SK-N-SH treated with all-trans-retinoic acid at 6 μM for 48 hours (cell line): ENCODE results near the gene OXCT1.

ENCODE experiments used
- ATAC-seq: fragments of 200-7000 bp; cut with Tn5 transposase; 3 replicates; pipeline ENCODE4 v1.9.1; 2020; ENCODE audit warnings: mild to moderate bottlenecking, moderate library complexity
- ARNTL ChIP-seq: fragments of 450-650 bp; formaldehyde crosslinking; IDR thresholded peaks from 2 replicates; pipeline ENCODE4 v1.5.0; 2020; ENCODE audit warnings: low read depth, mild to moderate bottlenecking, moderate library complexity, borderline replicate concordance
- BACH2 ChIP-seq: fragments of 250-450 bp; sonication (Bioruptor Pico); IDR thresholded peaks from 2 replicates; pipeline ENCODE4 v1.9.0; 2021; ENCODE audit warnings: mild to moderate bottlenecking, borderline replicate concordance
- ESRRG ChIP-seq: fragments of 250-450 bp; sonication (Bioruptor Pico); IDR thresholded peaks from 2 replicates; pipeline ENCODE4 v1.6.1; 2021; ENCODE audit warnings: mild to moderate bottlenecking
- GLIS3 ChIP-seq: fragments of 250-450 bp; sonication (Bioruptor Pico); IDR thresholded peaks from 2 replicates; pipeline ENCODE4 v1.5.0; 2020; ENCODE audit warnings: mild to moderate bottlenecking, moderate library complexity
- ISL1 ChIP-seq: fragments of 250-450 bp; sonication (Bioruptor Pico); IDR thresholded peaks from 2 replicates; pipeline ENCODE4 v2.1.2; 2022; ENCODE audit warnings: mild to moderate bottlenecking, moderate library complexity
- OSR1 ChIP-seq: fragments of 250-450 bp; sonication (Bioruptor Pico); IDR thresholded peaks from 2 replicates; pipeline ENCODE4 v1.8.0; 2022; ENCODE audit warnings: moderate library complexity, mild to moderate bottlenecking, inconsistent platforms
- PATZ1 ChIP-seq: fragments of 250-450 bp; sonication (Bioruptor Pico); IDR thresholded peaks from 2 replicates; pipeline ENCODE4 v1.8.0; 2020; ENCODE audit warnings: mild to moderate bottlenecking, moderate library complexity, borderline replicate concordance
- POU6F1 ChIP-seq: fragments of 250-450 bp; sonication (Bioruptor Pico); IDR thresholded peaks from 2 replicates; pipeline ENCODE4 v1.8.0; 2021; ENCODE audit warnings: low read depth, mild to moderate bottlenecking, moderate library complexity, borderline replicate concordance
- PPARA ChIP-seq: fragments of 250-450 bp; sonication (Bioruptor Pico); IDR thresholded peaks from 2 replicates; pipeline ENCODE4 v1.5.0; 2020; ENCODE audit warnings: mild to moderate bottlenecking, borderline replicate concordance
- TCF4 ChIP-seq: fragments of 250-450 bp; sonication (Bioruptor Pico); IDR thresholded peaks from 2 replicates; pipeline ENCODE4 v1.8.0; 2021; ENCODE audit warnings: mild to moderate bottlenecking, moderate library complexity, borderline replicate concordance
- TOX ChIP-seq: fragments of 250-450 bp; sonication (Bioruptor Pico); IDR thresholded peaks from 2 replicates; pipeline ENCODE4 v1.8.0; 2021; ENCODE audit warnings: mild to moderate bottlenecking, moderate library complexity, borderline replicate concordance
- ZC3H10 ChIP-seq: fragments of 250-450 bp; sonication (Bioruptor Pico); IDR thresholded peaks from 2 replicates; pipeline ENCODE4 v1.5.1; 2021; ENCODE audit warnings: mild to moderate bottlenecking, moderate library complexity
- ZFP3 ChIP-seq: fragments of 250-450 bp; sonication (Bioruptor Pico); IDR thresholded peaks from 2 replicates; pipeline ENCODE4 v1.5.0; 2020; ENCODE audit warnings: mild to moderate bottlenecking, moderate library complexity
- ZFP30 ChIP-seq: fragments of 450-650 bp; formaldehyde crosslinking; IDR thresholded peaks from 2 replicates; pipeline ENCODE4 v1.5.0; 2022; ENCODE audit warnings: mild to moderate bottlenecking, moderate library complexity
- ZNF565 ChIP-seq: fragments of 450-650 bp; formaldehyde crosslinking; conservative IDR thresholded peaks from 2 replicates; pipeline ENCODE4 v1.5.0; 2020; ENCODE audit warnings: low read depth, mild to moderate bottlenecking, moderate library complexity
- ZNF8 ChIP-seq: fragments of 450-650 bp; formaldehyde crosslinking; IDR thresholded peaks from 2 replicates; pipeline ENCODE4 v1.5.0; 2020; ENCODE audit warnings: mild to moderate bottlenecking, moderate library complexity
- TF ChIP-seq, protein P1 (sequence below): fragments of 250-450 bp; sonication (Bioruptor Pico); IDR thresholded peaks from 2 replicates; pipeline ENCODE4 v1.5.1; 2020; ENCODE audit warnings: low read depth, mild to moderate bottlenecking, moderate library complexity
- TF ChIP-seq, protein P2 (sequence below): fragments of 250-450 bp; sonication (Bioruptor Pico); IDR thresholded peaks from 2 replicates; pipeline ENCODE4 v1.5.1; 2021; ENCODE audit warnings: mild to moderate bottlenecking, moderate library complexity
- TF ChIP-seq, protein P3 (sequence below): fragments of 250-450 bp; sonication (Bioruptor Pico); IDR thresholded peaks from 2 replicates; pipeline ENCODE4 v1.5.0; 2020; ENCODE audit warnings: mild to moderate bottlenecking, moderate library complexity

The OXCT1 gene

DNA sequence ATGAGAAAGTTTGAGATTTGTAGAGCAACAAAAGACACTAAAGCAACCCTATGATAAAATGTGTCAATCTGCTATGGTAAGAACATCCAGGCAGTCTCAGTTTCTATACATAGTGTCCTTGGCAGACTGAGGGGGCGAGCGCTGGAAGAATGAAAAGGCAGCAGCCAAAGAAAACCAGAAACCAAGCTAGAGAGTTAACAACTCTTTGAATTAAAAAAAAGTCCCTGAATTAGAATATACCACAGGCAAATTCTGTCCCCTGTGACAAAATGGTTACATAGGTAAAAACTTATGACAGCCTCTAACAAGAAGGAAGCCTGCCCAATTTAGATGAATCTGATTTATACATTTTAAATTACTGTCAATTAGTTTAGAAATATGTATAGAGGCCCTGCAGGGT is 106.7 kb downstream of the OXCT1 start:
- no peak for TF ChIP-seq OSR1 (CRISPR knock-in tag)
- TF ChIP-seq, protein P1, sequence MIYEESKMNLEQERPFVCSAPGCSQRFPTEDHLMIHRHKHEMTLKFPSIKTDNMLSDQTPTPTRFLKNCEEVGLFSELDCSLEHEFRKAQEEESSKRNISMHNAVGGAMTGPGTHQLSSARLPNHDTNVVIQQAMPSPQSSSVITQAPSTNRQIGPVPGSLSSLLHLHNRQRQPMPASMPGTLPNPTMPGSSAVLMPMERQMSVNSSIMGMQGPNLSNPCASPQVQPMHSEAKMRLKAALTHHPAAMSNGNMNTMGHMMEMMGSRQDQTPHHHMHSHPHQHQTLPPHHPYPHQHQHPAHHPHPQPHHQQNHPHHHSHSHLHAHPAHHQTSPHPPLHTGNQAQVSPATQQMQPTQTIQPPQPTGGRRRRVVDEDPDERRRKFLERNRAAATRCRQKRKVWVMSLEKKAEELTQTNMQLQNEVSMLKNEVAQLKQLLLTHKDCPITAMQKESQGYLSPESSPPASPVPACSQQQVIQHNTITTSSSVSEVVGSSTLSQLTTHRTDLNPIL = no peak
- TF ChIP-seq ZFP3 = no peak
- TF ChIP-seq TOX (CRISPR knock-in tag) = no peak
- no peak for TF ChIP-seq ZC3H10 (CRISPR knock-in tag)
- TF ChIP-seq, protein P2, sequence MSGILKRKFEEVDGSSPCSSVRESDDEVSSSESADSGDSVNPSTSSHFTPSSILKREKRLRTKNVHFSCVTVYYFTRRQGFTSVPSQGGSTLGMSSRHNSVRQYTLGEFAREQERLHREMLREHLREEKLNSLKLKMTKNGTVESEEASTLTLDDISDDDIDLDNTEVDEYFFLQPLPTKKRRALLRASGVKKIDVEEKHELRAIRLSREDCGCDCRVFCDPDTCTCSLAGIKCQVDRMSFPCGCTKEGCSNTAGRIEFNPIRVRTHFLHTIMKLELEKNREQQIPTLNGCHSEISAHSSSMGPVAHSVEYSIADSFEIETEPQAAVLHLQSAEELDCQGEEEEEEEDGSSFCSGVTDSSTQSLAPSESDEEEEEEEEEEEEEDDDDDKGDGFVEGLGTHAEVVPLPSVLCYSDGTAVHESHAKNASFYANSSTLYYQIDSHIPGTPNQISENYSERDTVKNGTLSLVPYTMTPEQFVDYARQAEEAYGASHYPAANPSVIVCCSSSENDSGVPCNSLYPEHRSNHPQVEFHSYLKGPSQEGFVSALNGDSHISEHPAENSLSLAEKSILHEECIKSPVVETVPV = no peak
- no peak for TF ChIP-seq ZNF8 (CRISPR knock-in tag)
- TF ChIP-seq PPARA = no peak
- TF ChIP-seq ARNTL = no peak
- no peak for TF ChIP-seq TCF4
- TF ChIP-seq ISL1 (CRISPR knock-in tag) = no peak
- no peak for TF ChIP-seq BACH2 (CRISPR knock-in tag)
- no peak for TF ChIP-seq POU6F1 (CRISPR knock-in tag)
- TF ChIP-seq ZFP30 (CRISPR knock-in tag) = no peak
- TF ChIP-seq PATZ1 (CRISPR knock-in tag) = no peak
- TF ChIP-seq GLIS3 (CRISPR knock-in tag) = no peak
- TF ChIP-seq ZNF565 = no peak
- TF ChIP-seq, protein P3, sequence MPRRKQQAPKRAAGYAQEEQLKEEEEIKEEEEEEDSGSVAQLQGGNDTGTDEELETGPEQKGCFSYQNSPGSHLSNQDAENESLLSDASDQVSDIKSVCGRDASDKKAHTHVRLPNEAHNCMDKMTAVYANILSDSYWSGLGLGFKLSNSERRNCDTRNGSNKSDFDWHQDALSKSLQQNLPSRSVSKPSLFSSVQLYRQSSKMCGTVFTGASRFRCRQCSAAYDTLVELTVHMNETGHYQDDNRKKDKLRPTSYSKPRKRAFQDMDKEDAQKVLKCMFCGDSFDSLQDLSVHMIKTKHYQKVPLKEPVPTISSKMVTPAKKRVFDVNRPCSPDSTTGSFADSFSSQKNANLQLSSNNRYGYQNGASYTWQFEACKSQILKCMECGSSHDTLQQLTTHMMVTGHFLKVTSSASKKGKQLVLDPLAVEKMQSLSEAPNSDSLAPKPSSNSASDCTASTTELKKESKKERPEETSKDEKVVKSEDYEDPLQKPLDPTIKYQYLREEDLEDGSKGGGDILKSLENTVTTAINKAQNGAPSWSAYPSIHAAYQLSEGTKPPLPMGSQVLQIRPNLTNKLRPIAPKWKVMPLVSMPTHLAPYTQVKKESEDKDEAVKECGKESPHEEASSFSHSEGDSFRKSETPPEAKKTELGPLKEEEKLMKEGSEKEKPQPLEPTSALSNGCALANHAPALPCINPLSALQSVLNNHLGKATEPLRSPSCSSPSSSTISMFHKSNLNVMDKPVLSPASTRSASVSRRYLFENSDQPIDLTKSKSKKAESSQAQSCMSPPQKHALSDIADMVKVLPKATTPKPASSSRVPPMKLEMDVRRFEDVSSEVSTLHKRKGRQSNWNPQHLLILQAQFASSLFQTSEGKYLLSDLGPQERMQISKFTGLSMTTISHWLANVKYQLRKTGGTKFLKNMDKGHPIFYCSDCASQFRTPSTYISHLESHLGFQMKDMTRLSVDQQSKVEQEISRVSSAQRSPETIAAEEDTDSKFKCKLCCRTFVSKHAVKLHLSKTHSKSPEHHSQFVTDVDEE = no peak
- peak; percentile 56 for ATAC-seq

GRCh38 chr5:41763081-41763480 is 107.1 kb downstream of the OXCT1 start:
- TF ChIP-seq ZNF565 (no peak), ISL1 (CRISPR knock-in tag) (peak; percentile 45), ZNF8 (CRISPR knock-in tag) (no peak), GLIS3 (CRISPR knock-in tag) (no peak), PATZ1 (CRISPR knock-in tag) (0 out of 2 replicates have a peak, but pooled peaks have one; percentile 67), ZC3H10 (CRISPR knock-in tag) (no peak)
- peak; percentile 88 for ATAC-seq

GRCh38 chr5:41762426-41762825 is 107.8 kb downstream of the OXCT1 start:
- TF ChIP-seq ARNTL (no peak), ISL1 (CRISPR knock-in tag) (peak; percentile 75), ESRRG (CRISPR knock-in tag) (no peak), ZNF8 (CRISPR knock-in tag) (no peak), GLIS3 (CRISPR knock-in tag) (no peak)
- TF ChIP-seq, all 23 proteins: peak for 1
- ATAC-seq = peak; percentile 60
